Activated B cell treated with CpG ODN at 0.5 μM for 24 hours (primary cell): ENCODE results near the gene ELF4. TPM values are rescaled to one million over a fixed set of nuclear protein-coding genes. Genes with fewer than 3 reads are reported as not detected.
A peak's percentile ranks its signal among the peaks of the same experiment; 100 is the strongest.
"Not testable (repeated sequence)": the region's sequence is repeated elsewhere in the genome, so short reads cannot be mapped to it uniquely, and the experiment has no call there.

Experiments
- ATAC-seq: fragments of 200-7000 bp; cut with Tn5 transposase; one replicate; pipeline ENCODE4 v1.10.0; 2021; ENCODE audit warnings: low read depth, mild to moderate bottlenecking, moderate library complexity
- CTCF ChIA-PET: fragments of 350-600 bp; sonication (Branson Sonifier 250); formaldehyde crosslinking; loops from one replicate; lab custom pipeline; 2021; ENCODE audit warnings: antibody characterized with exemption; lab: Charles Lee
- POLR2A ChIA-PET: fragments of 350-600 bp; sonication (Branson Sonifier 250); formaldehyde crosslinking; loops from one replicate; lab custom pipeline; 2021; ENCODE audit warnings: antibody characterized with exemption; lab: Charles Lee
- DNase-seq: peaks from one replicate; pipeline ENCODE4 v3.0.0; 2022
- H3K27ac Mint-ChIP-seq: one replicate; pipeline ENCODE4 v1.8.0; 2020; ENCODE audit warnings: mixed read lengths
- H3K27me3 Mint-ChIP-seq: one replicate; pipeline ENCODE4 v1.8.0; 2021; ENCODE audit warnings: mixed read lengths
- H3K36me3 Mint-ChIP-seq: one replicate; pipeline ENCODE4 v1.8.0; 2021; ENCODE audit warnings: low read depth, mixed read lengths
- H3K4me1 Mint-ChIP-seq: one replicate; pipeline ENCODE4 v1.8.0; 2021; ENCODE audit warnings: mixed read lengths
- H3K4me3 Mint-ChIP-seq: one replicate; pipeline ENCODE4 v1.8.0; 2020; ENCODE audit warnings: mild to moderate bottlenecking, mixed read lengths
- H3K9me3 Mint-ChIP-seq: one replicate; pipeline ENCODE4 v1.8.0; 2020; ENCODE audit warnings: mixed read lengths
- intact Hi-C: fragments of 100-400 bp; cut with micrococcal nuclease; formaldehyde crosslinking; loops from one replicate; pipeline ENCODE4 v1.15.1; 2024
- total RNA-seq: library from RNA; stranded (reverse); gene quantifications from 2 replicates; pipeline ENCODE4 v1.2.3, GENCODE V29; 2022
- TF ChIP-seq, protein P1 (sequence below): fragments of 200-600 bp; IDR thresholded peaks from one replicate; pipeline ENCODE4 v1.8.0; 2022; ENCODE audit warnings: antibody characterized with exemption, mild to moderate bottlenecking

The ELF4 gene
- total RNA-seq, 1 donor from 2014 or later: 33.0 TPM

DNA sequence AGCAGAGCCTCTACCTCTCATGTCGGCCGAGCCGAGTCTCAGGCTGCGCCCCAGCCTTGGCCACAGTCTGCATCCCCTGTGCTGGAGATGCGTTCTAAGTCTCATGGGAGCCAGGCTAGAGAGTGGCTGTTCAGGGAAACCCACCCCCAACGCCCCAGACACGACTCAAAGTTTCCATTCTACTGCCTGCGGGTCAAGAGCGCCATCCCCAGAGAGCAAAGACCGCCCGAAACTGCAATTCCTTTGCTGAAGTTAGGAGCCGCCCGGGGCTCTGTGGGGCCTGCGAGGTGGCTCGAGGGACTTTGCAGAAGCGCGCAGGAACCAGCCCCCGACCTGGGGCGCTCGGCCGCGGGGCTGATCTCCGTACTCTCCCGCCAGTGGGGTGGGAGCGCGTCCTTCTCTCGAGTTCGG is 10.0 kb upstream of the ELF4 start:
- DNase-seq: no peak
- Mint-ChIP-seq H3K27ac (no peak overlapping the region), H3K4me3 (peak overlapping the region; percentile 76), H3K9me3 (no peaks in the 10 kb centered on the region), H3K36me3 (peaks cover 2% of the 10 kb centered on the region), H3K27me3 (no peaks in the 10 kb centered on the region), H3K4me1 (peaks cover 18% of the 10 kb centered on the region)
- ChIA-PET POLR2A (interaction anchor here (0.7 to 3.8 kb wide), 7 partner anchors 8 to 341 kb away, joined by 4 to 35 read pairs (median 7); partner anchors contain the start of gene SASH3), CTCF (interaction anchor here (1.0 to 6.9 kb wide), 5 partner anchors 33 to 73 kb away, joined by 3 to 90 read pairs (median 7); no protein-coding TSS in a partner anchor)
- TF ChIP-seq, protein P1, sequence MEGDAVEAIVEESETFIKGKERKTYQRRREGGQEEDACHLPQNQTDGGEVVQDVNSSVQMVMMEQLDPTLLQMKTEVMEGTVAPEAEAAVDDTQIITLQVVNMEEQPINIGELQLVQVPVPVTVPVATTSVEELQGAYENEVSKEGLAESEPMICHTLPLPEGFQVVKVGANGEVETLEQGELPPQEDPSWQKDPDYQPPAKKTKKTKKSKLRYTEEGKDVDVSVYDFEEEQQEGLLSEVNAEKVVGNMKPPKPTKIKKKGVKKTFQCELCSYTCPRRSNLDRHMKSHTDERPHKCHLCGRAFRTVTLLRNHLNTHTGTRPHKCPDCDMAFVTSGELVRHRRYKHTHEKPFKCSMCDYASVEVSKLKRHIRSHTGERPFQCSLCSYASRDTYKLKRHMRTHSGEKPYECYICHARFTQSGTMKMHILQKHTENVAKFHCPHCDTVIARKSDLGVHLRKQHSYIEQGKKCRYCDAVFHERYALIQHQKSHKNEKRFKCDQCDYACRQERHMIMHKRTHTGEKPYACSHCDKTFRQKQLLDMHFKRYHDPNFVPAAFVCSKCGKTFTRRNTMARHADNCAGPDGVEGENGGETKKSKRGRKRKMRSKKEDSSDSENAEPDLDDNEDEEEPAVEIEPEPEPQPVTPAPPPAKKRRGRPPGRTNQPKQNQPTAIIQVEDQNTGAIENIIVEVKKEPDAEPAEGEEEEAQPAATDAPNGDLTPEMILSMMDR: no peak
- peak; percentile 53 for ATAC-seq
- intact Hi-C loops: loop anchor here (1.0 to 2.0 kb wide), 4 partner anchors 11 to 72 kb away; partner anchors contain the start of gene RAB33A

DNA sequence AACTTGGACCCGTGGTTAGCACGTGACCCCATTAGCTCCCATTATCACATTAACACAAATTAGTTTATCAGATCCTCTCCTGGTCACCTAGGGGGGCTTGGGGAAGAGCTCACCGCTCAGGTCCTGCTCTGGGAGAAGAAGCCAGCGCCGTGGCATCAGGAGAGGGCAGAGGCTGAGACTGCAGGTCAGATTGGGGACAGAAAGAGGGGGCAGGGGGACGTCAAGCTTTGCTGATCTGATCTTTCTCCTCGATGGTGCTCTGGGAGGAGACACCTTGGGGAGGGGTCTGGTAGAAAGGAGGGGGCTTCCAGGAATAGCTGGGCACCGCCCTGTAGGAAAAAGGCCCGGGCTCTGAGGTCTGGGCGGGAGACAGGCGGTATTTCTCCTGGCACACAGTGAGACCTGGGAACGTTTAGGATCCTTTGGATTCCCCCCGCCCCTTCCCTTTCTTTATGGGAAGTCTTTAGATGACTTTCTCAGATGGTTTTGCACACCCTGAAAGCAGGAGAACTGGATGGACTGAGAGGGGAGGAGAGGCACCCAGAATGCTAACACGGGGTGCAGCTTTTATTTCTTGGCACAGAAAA is 9.1 kb upstream of the ELF4 start:
- Mint-ChIP-seq H3K4me1 (peaks cover 18% of the 10 kb centered on the region), H3K27ac (no peak overlapping the region), H3K9me3 (no peaks in the 10 kb centered on the region), H3K36me3 (no peaks in the 10 kb centered on the region), H3K27me3 (no peaks in the 10 kb centered on the region), H3K4me3 (no peak overlapping the region)
- intact Hi-C loops: no loop called here
- no peak for ATAC-seq
- DNase-seq: no peak
- POLR2A ChIA-PET: interaction anchor here (2.2 to 3.8 kb wide), 3 partner anchors 27 to 37 kb away, joined by 7 to 35 read pairs (median 8); no protein-coding TSS in a partner anchor
- CTCF ChIA-PET: interaction anchor here (0.7 to 6.9 kb wide), 5 partner anchors 9 to 43 kb away, joined by 3 to 90 read pairs (median 3); no protein-coding TSS in a partner anchor
- TF ChIP-seq, protein P1: no peak

DNA sequence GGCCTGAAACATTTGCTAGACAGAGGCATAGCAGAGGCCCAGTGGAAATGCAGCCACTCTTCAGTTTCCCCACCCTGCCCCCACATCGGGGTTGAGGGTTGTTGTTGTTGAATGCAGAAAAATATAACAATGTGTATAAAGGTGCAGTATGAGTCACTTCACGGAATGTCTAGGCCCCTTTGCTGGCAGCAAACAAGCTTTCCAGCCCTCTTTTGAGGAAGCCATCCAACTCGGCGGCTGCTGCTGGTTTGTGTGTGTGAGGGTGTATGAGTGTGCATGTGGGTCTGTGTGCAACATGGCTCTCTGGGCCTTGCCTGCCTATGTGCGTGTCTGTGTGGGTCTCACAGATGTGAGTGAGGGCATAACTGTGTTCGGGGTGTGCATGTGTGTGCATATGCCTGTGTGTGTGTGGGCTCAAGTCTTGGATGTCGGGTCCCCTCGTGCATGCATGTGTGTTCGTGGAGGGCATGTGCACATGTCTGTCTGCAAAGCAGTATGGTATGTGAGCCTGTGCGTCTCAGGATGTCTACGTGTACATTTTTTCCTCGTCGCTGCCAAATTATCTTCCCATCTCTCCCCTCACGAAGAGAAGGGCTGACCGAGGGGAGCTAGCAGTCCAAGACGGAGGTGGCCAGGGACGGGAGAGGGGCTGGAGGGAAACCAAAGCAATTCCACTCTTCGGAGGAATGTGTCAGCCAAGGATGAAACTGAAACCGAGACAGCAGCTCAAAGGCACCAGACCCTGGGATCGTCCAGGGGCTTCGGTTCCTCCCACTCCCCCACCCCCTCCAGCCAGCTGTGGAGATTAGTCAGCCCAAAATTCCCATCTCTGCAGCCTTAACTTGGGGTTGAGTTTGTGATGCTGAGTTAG is 8.4 kb upstream of the ELF4 start:
- H3K4me3 Mint-ChIP-seq: no peak overlapping the region
- no peaks in the 10 kb centered on the region for H3K27me3 Mint-ChIP-seq
- ChIA-PET CTCF (interaction anchor here (0.6 to 6.9 kb wide), 2 partner anchors 27 to 38 kb away, joined by 3 to 90 read pairs; no protein-coding TSS in a partner anchor), POLR2A (interaction anchor here (2.2 to 3.8 kb wide), 3 partner anchors 27 to 36 kb away, joined by 7 to 35 read pairs (median 8); no protein-coding TSS in a partner anchor)
- ATAC-seq: no peak
- intact Hi-C loops: no loop called here
- TF ChIP-seq, protein P1: no peak
- H3K36me3 Mint-ChIP-seq: no peaks in the 10 kb centered on the region
- no peak for DNase-seq
- H3K4me1 Mint-ChIP-seq: peaks cover 18% of the 10 kb centered on the region
- no peaks in the 10 kb centered on the region for H3K9me3 Mint-ChIP-seq
- H3K27ac Mint-ChIP-seq: no peak overlapping the region

DNA sequence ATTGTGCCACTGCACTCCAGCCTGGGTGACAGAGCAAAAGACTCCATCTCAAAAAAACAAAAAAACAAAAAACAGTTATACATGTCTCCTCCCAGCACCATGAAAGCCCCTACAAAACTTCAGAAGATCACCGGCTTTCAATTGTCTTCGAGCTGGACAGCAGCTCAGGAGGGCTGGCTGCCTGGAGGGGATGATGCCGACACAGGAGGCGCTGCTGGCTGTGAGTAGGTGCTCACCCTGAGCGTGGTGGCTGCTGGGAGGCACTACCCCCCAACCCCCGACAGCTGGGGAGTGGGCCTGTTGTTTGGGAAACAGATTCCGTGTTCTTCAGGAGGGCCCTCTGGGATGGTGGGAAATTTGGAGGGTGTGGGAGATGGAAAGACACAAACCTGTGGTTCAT is 6.9 kb upstream of the ELF4 start:
- ChIA-PET CTCF (interaction anchor here (6.9 kb wide), 1 partner anchor 36 kb away, joined by 90 read pairs; no protein-coding TSS in a partner anchor), POLR2A (interaction anchor here (1.1 kb wide), 1 partner anchor 10 kb away, joined by 3 read pairs; no protein-coding TSS in a partner anchor)
- Mint-ChIP-seq H3K4me3 (no peak overlapping the region), H3K36me3 (no peaks in the 10 kb centered on the region), H3K27me3 (no peaks in the 10 kb centered on the region), H3K4me1 (peaks cover 18% of the 10 kb centered on the region), H3K27ac (no peak overlapping the region), H3K9me3 (no peaks in the 10 kb centered on the region)
- TF ChIP-seq, protein P1: no peak
- intact Hi-C loops: no loop called here
- ATAC-seq (no peak), DNase-seq (no peak)

DNA sequence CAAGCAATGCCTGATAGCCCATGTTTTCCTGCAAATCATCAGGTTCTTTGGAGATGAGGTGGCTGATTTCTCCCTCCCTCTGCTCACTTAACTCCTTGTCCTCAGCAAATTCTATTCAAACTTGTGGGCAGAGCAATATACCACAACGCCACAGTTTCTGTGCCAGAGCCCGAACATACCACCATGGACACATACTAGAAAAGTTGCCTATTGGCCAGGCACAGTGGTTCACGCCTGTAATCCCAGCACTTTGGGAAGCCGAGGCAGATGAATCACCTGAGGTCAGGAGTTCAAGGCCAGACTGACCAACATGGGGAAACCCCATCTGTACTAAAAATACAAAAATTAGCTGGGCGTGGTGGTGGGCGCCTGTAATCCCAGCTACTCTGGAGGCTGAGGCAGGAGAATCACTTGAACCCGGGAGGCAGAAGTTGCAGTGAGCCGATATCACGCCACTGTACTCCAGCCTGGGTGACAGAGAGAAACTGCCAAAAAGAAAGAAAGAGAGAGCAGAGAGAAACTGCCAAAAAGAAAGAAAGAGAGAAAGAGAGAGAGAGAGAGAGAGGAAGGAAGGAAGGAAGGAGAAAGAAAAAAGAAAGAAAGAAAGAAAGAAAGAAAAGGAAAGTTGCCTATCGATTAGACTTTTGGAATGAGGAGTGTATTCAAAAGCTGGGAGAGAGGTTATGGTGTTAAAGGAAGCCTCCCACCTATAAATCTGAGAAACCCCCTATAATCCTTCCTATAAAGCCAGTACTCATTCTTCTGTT is 5.0 kb upstream of the ELF4 start:
- DNase-seq, intact Hi-C loops, H3K27ac Mint-ChIP-seq, H3K9me3 Mint-ChIP-seq, POLR2A ChIA-PET, ATAC-seq, H3K27me3 Mint-ChIP-seq, H3K36me3 Mint-ChIP-seq, CTCF ChIA-PET, H3K4me3 Mint-ChIP-seq: not testable (repeated sequence)
- H3K4me1 Mint-ChIP-seq: peaks cover 22% of the 10 kb centered on the region
